HepG2 (cell line): ENCODE results near the gene MXRA7. TPM values are rescaled to one million over a fixed set of nuclear protein-coding genes. Genes with fewer than 3 reads are reported as not detected.

Experiments used
- ATAC-seq: fragments of 200-7000 bp; cut with Tn5 transposase; 3 replicates; pipeline ENCODE4 v1.9.1; 2020; ENCODE audit warnings: mild to moderate bottlenecking, moderate library complexity
- BruUV-seq: library from RNA; stranded (reverse); fragments of 400-500 nt; replicated peaks from 2 replicates; lab custom pipeline; 2021; lab: Mats Ljungman, UMichigan
- CTCF ChIA-PET: fragments of 300-600 bp; formaldehyde crosslinking; extraction: SDS; loops from one replicate; lab custom pipeline; 2021; ENCODE audit warnings: low total read pairs, inconsistent platforms, low intra/inter-chr PET ratio; lab: Yijun Ruan, JAX
- POLR2A ChIA-PET: fragments of 350-600 bp; sonication (Branson Sonifier 250); formaldehyde crosslinking; loops from one replicate; lab custom pipeline; 2020; ENCODE audit warnings: antibody characterized with exemption, inconsistent platforms; lab: Yijun Ruan, JAX
- DNase-seq: peaks from one replicate; pipeline ENCODE4 v3.0.0-alpha.2; 2015; ENCODE audit warnings: low spot score
- FAIRE-seq: peaks from 3 replicates; lab custom pipeline; 2011; peaks lifted over from hg19 to GRCh38; lab: Jason Lieb, UNC
- H2AFZ ChIP-seq: one replicate; pipeline ENCODE4 v1.6.1; 2011; ENCODE audit warnings: low read length, inconsistent platforms
- H3K27ac ChIP-seq: fragments of 300-600 bp; 3 replicates; pipeline ENCODE4 v1.8.0; 2011; ENCODE audit warnings: mixed run types, mild to moderate bottlenecking, mixed read lengths, low read length, inconsistent platforms; ENCODE audit not compliant: insufficient read depth; ENCODE audit errors: extremely low read length
- H3K27me3 ChIP-seq, 2 experiments: fragments of 200-600 bp in 1 of 2; 2 replicates in 1 of 2; 3 replicates in 1 of 2; pipeline versions ENCODE4 v1.6.0 to v1.8.0; 2011; ENCODE audit warnings: low read length in 2 of 2, mild to moderate bottlenecking in 2 of 2, moderate library complexity in 2 of 2, inconsistent platforms in 1 of 2; ENCODE audit not compliant: insufficient read depth in 2 of 2, control insufficient read depth in 1 of 2
- H3K36me3 ChIP-seq, 2 experiments: fragments of 200-600 bp in 1 of 2; replicated peaks in 1 of 2; 2 replicates in 1 of 2; 3 replicates in 1 of 2; pipeline versions ENCODE4 v1.5.1 to v1.8.0; 2011; ENCODE audit warnings: low read length in 2 of 2, inconsistent platforms in 1 of 2; ENCODE audit not compliant: insufficient read depth in 2 of 2, control insufficient read depth in 1 of 2
- H3K4me1 ChIP-seq: 2 replicates; pipeline ENCODE4 v1.5.1; 2012; ENCODE audit warnings: low read length, inconsistent platforms; ENCODE audit not compliant: insufficient read depth
- H3K4me2 ChIP-seq: 2 replicates; pipeline ENCODE4 v1.6.0; 2011; ENCODE audit warnings: low read depth, low read length, inconsistent platforms
- H3K4me3 ChIP-seq, 3 experiments: fragments of 200-600 bp in 1 of 3; sonication (generic), shearing (Covaris generic) in 1 of 3; replicated peaks in 1 of 3; 2 replicates each; pipeline ENCODE4 v1.5.1; 2011 to 2016; ENCODE audit warnings: low read length in 3 of 3, inconsistent platforms in 2 of 3, low read depth in 2 of 3, mild to moderate bottlenecking in 2 of 3, control low read depth in 1 of 3, mixed read lengths in 1 of 3; ENCODE audit not compliant: insufficient read depth in 1 of 3
- H3K79me2 ChIP-seq: one replicate; pipeline ENCODE4 v1.6.1; 2011; ENCODE audit warnings: low read length, inconsistent platforms; ENCODE audit not compliant: insufficient read depth
- H3K9ac ChIP-seq: 2 replicates; pipeline ENCODE4 v1.6.0; 2011; ENCODE audit warnings: mild to moderate bottlenecking, low read depth, low read length, inconsistent platforms; ENCODE audit not compliant: insufficient read depth
- H3K9me3 ChIP-seq: 2 replicates; pipeline ENCODE4 v1.5.1; 2012; ENCODE audit warnings: mild to moderate bottlenecking, low read length
- H4K20me1 ChIP-seq: 2 replicates; pipeline ENCODE4 v1.6.0; 2011; ENCODE audit warnings: inconsistent platforms, mild to moderate bottlenecking, low read length, moderate library complexity; ENCODE audit not compliant: insufficient read depth
- ADNP ChIP-seq: sonication (generic); formaldehyde crosslinking; IDR thresholded peaks from 2 replicates; pipeline ENCODE4 v1.4.0; 2020; ENCODE audit warnings: missing genetic modification reagents
- FOXA3 ChIP-seq: IDR thresholded peaks from 2 replicates; pipeline ENCODE4 v1.6.1; 2016; ENCODE audit warnings: missing genetic modification reagents, missing compliant biosample characterization
- JARID2 ChIP-seq: sonication (generic); formaldehyde crosslinking; IDR thresholded peaks from 2 replicates; pipeline ENCODE4 v1.8.1; 2023; ENCODE audit warnings: missing genetic modification reagents, inconsistent platforms; ENCODE audit not compliant: insufficient replicate concordance
- MED8 ChIP-seq: sonication (generic); formaldehyde crosslinking; IDR thresholded peaks from 2 replicates; pipeline ENCODE4 v1.8.1; 2023; ENCODE audit warnings: mild to moderate bottlenecking, missing genetic modification reagents; ENCODE audit not compliant: insufficient replicate concordance
- NR1H2 ChIP-seq: sonication (generic); formaldehyde crosslinking; IDR thresholded peaks from 2 replicates; pipeline ENCODE4 v1.8.1; 2022; ENCODE audit warnings: low read depth, missing genetic modification reagents, borderline replicate concordance
- ZNF577 ChIP-seq: sonication (generic); formaldehyde crosslinking; IDR thresholded peaks from 2 replicates; pipeline ENCODE4 v1.4.0; 2020; ENCODE audit warnings: mild to moderate bottlenecking, low read depth, missing genetic modification reagents, borderline replicate concordance
- WGBS: methylation state at CpG from one replicate; pipeline ENCODE4 v1.1.6; 2017; ENCODE audit warnings: low lambda C conversion rate; 5-methylcytosine and 5-hydroxymethylcytosine counted together
- in situ Hi-C: cut with HindIII; loops from 2 replicates; pipeline ENCODE4 v1.10.0; 2017; ENCODE audit warnings: low pct_unique_long_range_greater_than_20kb; ENCODE audit not compliant: extremely low pct_ligation_motif_present
- intact Hi-C: fragments of 100-400 bp; cut with micrococcal nuclease; formaldehyde crosslinking; loops from one replicate; pipeline ENCODE4 v1.10.0; 2022; ENCODE audit not compliant: unreplicated experiment
- polyA plus RNA-seq, 8 experiments: library from polyadenylated mRNA; depleted of rRNA in 3 of 8; stranded (reverse) in 7 of 8; unstranded in 1 of 8; fragments of >200 nt; fragmentation: Illumina TruSeq in 4 of 8; extraction: Trizol in 4 of 8; gene quantifications; 2 replicates each; pipeline versions ENCODE4 v1.2.1 to v1.2.3, GENCODE V29; 2011 to 2016; ENCODE audit warnings: low read depth in 4 of 8, missing spikeins in 1 of 8, mixed read lengths in 1 of 8; ENCODE audit not compliant: insufficient read depth in 1 of 8
- total RNA-seq, 5 experiments: library from RNA; depleted of rRNA; stranded (reverse); fragments of >200 nt; fragmentation: Illumina TruSeq; extraction: Trizol; gene quantifications; 2 replicates each; pipeline ENCODE4 v1.2.3, GENCODE V29; 2016; ENCODE audit warnings: low read depth in 1 of 5
- TF ChIP-seq, protein P1 (sequence below): sonication (generic); formaldehyde crosslinking; IDR thresholded peaks from 2 replicates; pipeline ENCODE4 v1.4.0; 2020; ENCODE audit warnings: mild to moderate bottlenecking, low read depth, missing genetic modification reagents
- TF ChIP-seq, protein P2 (sequence below): sonication (generic); formaldehyde crosslinking; IDR thresholded peaks from 2 replicates; pipeline ENCODE4 v1.4.0; 2020; ENCODE audit warnings: low read depth, mild to moderate bottlenecking, missing genetic modification reagents
- TF ChIP-seq, protein P3 (sequence below): sonication (generic); formaldehyde crosslinking; IDR thresholded peaks from 2 replicates; pipeline ENCODE4 v1.4.0; 2020; ENCODE audit warnings: missing genetic modification reagents, low read depth, mild to moderate bottlenecking, borderline replicate concordance
- TF ChIP-seq, protein P4 (sequence below): sonication (generic); formaldehyde crosslinking; IDR thresholded peaks from 2 replicates; pipeline ENCODE4 v1.9.0; 2022; ENCODE audit warnings: missing genetic modification reagents, mild to moderate bottlenecking, borderline replicate concordance
- TF ChIP-seq, protein P5 (sequence below): sonication (generic); formaldehyde crosslinking; IDR thresholded peaks from 2 replicates; pipeline ENCODE4 v1.4.0; 2020; ENCODE audit warnings: missing genetic modification reagents, borderline replicate concordance

MXRA7 gene
- total and polyA plus RNA-seq, 2 of the 13 experiments (the other 11 are each of a cell fraction or from before 2014, with no cell fraction given): 44.8 to 112 TPM

DNA sequence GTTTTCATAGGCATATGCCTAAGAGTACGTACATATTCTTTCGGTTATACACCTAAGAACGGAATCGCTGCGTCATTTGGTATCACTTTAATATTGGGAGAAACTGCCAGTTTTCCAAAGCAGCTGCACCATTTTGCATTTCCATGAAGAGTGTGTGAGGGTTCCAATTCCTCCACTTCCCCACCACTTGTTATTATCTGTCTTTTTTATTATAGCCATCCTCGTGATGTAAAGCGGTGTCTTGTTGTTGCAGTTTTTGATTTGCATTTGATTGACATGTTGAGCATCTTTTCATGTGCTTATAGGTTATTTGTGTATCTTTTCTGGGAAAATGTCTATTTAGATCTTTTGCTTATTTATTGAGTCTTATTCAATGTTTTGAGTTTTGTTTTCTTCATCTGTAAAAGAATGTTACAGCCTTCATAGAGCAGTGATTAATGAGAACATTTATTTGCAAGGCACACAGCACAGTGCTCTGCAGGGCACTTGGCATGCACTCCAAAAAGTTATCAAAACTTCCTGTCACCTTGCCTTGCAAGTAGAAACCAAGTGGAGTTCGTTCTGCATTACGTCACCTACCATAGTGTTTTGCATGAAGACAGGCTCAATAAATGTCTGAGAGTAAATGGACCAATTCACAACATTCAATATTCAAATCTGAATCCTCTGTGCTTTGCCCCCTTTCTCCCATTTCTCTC, 40.6 kb downstream of the MXRA7 start:
- no peaks in the 10 kb centered on the region for H3K9me3 ChIP-seq
- CTCF ChIA-PET: no interaction called here
- POLR2A ChIA-PET: interaction anchor here (1.8 to 3.2 kb wide), 13 partner anchors 8 to 137 kb away, joined by 8 to 30 read pairs (median 19); partner anchors contain the start of genes JMJD6 and METTL23
- FAIRE-seq (no peak), ATAC-seq (no peak), DNase-seq (no peak)
- WGBS: 74% methylated on average over 9 of the region's 9 CpGs
- no peaks in the 10 kb centered on the region for H4K20me1 ChIP-seq
- H3K27ac ChIP-seq: peak overlapping the region; percentile 83
- H3K4me1 ChIP-seq: peaks cover 53% of the 10 kb centered on the region
- in situ Hi-C loops: no loop called here
- no TSS peak for BruUV-seq
- H3K36me3 ChIP-seq: no peaks in the 10 kb centered on the region
- intact Hi-C loops: loop anchor here (5.0 kb wide), 1 partner anchor 148 kb away; no protein-coding TSS in a partner anchor
- no peaks in the 10 kb centered on the region for H3K79me2 ChIP-seq
- H2AFZ ChIP-seq: peak overlapping the region; percentile 30
- peak overlapping the region; percentile 58 to 80 (median 60); a peak in 5 of 6 replicates for H3K4me3 ChIP-seq
- H3K27me3 ChIP-seq: no peaks in the 10 kb centered on the region; a peak in 1 of 5 replicates
- peak overlapping the region; percentile 95 for H3K4me2 ChIP-seq
- peak overlapping the region; percentile 82 for H3K9ac ChIP-seq
- TF ChIP-seq ZNF577 (no peak), NR1H2 (no peak), JARID2 (CRISPR knock-in tag) (no peak), MED8 (CRISPR knock-in tag) (no peak), ADNP (CRISPR knock-in tag) (no peak), FOXA3 (CRISPR knock-in tag) (no peak)
- TF ChIP-seq, protein P1, sequence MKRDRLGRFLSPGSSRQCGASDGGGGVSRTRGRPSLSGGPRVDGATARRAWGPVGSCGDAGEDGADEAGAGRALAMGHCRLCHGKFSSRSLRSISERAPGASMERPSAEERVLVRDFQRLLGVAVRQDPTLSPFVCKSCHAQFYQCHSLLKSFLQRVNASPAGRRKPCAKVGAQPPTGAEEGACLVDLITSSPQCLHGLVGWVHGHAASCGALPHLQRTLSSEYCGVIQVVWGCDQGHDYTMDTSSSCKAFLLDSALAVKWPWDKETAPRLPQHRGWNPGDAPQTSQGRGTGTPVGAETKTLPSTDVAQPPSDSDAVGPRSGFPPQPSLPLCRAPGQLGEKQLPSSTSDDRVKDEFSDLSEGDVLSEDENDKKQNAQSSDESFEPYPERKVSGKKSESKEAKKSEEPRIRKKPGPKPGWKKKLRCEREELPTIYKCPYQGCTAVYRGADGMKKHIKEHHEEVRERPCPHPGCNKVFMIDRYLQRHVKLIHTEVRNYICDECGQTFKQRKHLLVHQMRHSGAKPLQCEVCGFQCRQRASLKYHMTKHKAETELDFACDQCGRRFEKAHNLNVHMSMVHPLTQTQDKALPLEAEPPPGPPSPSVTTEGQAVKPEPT (CRISPR knock-in tag): no peak
- TF ChIP-seq, protein P2, sequence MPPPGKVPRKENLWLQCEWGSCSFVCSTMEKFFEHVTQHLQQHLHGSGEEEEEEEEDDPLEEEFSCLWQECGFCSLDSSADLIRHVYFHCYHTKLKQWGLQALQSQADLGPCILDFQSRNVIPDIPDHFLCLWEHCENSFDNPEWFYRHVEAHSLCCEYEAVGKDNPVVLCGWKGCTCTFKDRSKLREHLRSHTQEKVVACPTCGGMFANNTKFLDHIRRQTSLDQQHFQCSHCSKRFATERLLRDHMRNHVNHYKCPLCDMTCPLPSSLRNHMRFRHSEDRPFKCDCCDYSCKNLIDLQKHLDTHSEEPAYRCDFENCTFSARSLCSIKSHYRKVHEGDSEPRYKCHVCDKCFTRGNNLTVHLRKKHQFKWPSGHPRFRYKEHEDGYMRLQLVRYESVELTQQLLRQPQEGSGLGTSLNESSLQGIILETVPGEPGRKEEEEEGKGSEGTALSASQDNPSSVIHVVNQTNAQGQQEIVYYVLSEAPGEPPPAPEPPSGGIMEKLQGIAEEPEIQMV (CRISPR knock-in tag): no peak
- TF ChIP-seq, protein P3, sequence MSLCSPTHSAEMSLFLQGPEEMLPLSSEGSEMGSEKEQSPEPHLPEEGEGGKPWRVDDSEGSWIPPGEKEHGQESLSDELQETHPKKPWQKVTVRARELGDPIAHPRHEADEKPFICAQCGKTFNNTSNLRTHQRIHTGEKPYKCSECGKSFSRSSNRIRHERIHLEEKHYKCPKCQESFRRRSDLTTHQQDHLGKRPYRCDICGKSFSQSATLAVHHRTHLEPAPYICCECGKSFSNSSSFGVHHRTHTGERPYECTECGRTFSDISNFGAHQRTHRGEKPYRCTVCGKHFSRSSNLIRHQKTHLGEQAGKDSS (CRISPR knock-in tag): 0 out of 2 replicates have a peak, but pooled peaks have one; percentile 4
- TF ChIP-seq, protein P4, sequence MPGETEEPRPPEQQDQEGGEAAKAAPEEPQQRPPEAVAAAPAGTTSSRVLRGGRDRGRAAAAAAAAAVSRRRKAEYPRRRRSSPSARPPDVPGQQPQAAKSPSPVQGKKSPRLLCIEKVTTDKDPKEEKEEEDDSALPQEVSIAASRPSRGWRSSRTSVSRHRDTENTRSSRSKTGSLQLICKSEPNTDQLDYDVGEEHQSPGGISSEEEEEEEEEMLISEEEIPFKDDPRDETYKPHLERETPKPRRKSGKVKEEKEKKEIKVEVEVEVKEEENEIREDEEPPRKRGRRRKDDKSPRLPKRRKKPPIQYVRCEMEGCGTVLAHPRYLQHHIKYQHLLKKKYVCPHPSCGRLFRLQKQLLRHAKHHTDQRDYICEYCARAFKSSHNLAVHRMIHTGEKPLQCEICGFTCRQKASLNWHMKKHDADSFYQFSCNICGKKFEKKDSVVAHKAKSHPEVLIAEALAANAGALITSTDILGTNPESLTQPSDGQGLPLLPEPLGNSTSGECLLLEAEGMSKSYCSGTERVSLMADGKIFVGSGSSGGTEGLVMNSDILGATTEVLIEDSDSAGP (CRISPR knock-in tag): no peak
- TF ChIP-seq, protein P5, sequence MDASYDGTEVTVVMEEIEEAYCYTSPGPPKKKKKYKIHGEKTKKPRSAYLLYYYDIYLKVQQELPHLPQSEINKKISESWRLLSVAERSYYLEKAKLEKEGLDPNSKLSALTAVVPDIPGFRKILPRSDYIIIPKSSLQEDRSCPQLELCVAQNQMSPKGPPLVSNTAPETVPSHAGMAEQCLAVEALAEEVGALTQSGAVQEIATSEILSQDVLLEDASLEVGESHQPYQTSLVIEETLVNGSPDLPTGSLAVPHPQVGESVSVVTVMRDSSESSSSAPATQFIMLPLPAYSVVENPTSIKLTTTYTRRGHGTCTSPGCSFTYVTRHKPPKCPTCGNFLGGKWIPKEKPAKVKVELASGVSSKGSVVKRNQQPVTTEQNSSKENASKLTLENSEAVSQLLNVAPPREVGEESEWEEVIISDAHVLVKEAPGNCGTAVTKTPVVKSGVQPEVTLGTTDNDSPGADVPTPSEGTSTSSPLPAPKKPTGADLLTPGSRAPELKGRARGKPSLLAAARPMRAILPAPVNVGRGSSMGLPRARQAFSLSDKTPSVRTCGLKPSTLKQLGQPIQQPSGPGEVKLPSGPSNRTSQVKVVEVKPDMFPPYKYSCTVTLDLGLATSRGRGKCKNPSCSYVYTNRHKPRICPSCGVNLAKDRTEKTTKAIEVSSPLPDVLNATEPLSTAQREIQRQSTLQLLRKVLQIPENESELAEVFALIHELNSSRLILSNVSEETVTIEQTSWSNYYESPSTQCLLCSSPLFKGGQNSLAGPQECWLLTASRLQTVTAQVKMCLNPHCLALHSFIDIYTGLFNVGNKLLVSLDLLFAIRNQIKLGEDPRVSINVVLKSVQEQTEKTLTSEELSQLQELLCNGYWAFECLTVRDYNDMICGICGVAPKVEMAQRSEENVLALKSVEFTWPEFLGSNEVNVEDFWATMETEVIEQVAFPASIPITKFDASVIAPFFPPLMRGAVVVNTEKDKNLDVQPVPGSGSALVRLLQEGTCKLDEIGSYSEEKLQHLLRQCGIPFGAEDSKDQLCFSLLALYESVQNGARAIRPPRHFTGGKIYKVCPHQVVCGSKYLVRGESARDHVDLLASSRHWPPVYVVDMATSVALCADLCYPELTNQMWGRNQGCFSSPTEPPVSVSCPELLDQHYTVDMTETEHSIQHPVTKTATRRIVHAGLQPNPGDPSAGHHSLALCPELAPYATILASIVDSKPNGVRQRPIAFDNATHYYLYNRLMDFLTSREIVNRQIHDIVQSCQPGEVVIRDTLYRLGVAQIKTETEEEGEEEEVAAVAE (CRISPR knock-in tag): no peak
